ENCODE measurements around the gene MED13L.
A peak's percentile ranks its signal among the peaks of the same experiment; 100 is the strongest.

Gene MED13L

GRCh38 chr12:116127859-116128258, 149.6 kb downstream of the MED13L start:
- DNase-seq (ENCODE audit: low read depth) = no peak

GRCh38 chr12:116126610-116127009, 150.9 kb downstream of the MED13L start:
- DNase-seq (ENCODE audit: low read depth) = peak; percentile 67

- DNase-seq (ENCODE audit: low read depth) = peak; percentile 26
These were observed 151.4 kb downstream of the MED13L start for GRCh38 chr12:116125956-116126566.

GRCh38 chr12:116125084-116125483, 152.4 kb downstream of the MED13L start:
- DNase-seq (ENCODE audit: low read depth) = no peak

GRCh38 chr12:116123451-116124258, 153.8 kb downstream of the MED13L start:
- DNase-seq (ENCODE audit: low read depth) = peak; percentile 74

- DNase-seq (ENCODE audit: low read depth) = no peak
These were observed 154.9 kb downstream of the MED13L start for GRCh38 chr12:116122628-116123027.

- peak; percentile 50 for DNase-seq (ENCODE audit: low read depth)
These were observed 156.0 kb downstream of the MED13L start for GRCh38 chr12:116121453-116121871.

GRCh38 chr12:116116650-116117424, 160.7 kb downstream of the MED13L start:
- DNase-seq (ENCODE audit: low read depth) = peak; percentile 26

GRCh38 chr12:116113398-116114130, 163.9 kb downstream of the MED13L start:
- no peak for DNase-seq (ENCODE audit: low read depth)

GRCh38 chr12:116106870-116107269, 170.6 kb downstream of the MED13L start:
- peak; percentile 17 for DNase-seq (ENCODE audit: low read depth)

GRCh38 chr12:116104167-116104767, 173.2 kb downstream of the MED13L start:
- no peak for DNase-seq (ENCODE audit: low read depth)

GRCh38 chr12:116101991-116102390, 175.5 kb downstream of the MED13L start:
- no peak for DNase-seq (ENCODE audit: low read depth)

- no peak for DNase-seq (ENCODE audit: low read depth)
These were observed 177.7 kb downstream of the MED13L start for GRCh38 chr12:116099652-116100432.

- DNase-seq (ENCODE audit: low read depth) = no peak
These were observed 180.6 kb downstream of the MED13L start for GRCh38 chr12:116096874-116097273.

- no peak for DNase-seq (ENCODE audit: low read depth)
These were observed 183.0 kb downstream of the MED13L start for GRCh38 chr12:116094475-116094874.

- no peak for DNase-seq (ENCODE audit: low read depth)
These were observed 183.6 kb downstream of the MED13L start for GRCh38 chr12:116093915-116094314.

- no peak for DNase-seq (ENCODE audit: low read depth)
These were observed 184.7 kb downstream of the MED13L start for GRCh38 chr12:116092776-116093175.

GRCh38 chr12:116092162-116092561, 185.3 kb downstream of the MED13L start:
- DNase-seq (ENCODE audit: low read depth) = no peak

- no peak for DNase-seq (ENCODE audit: low read depth)
These were observed 185.9 kb downstream of the MED13L start for GRCh38 chr12:116091579-116091978.

GRCh38 chr12:116090516-116090915, 187.0 kb downstream of the MED13L start:
- no peak for DNase-seq (ENCODE audit: low read depth)

- no peak for DNase-seq (ENCODE audit: low read depth)
These were observed 188.4 kb downstream of the MED13L start for GRCh38 chr12:116089080-116089479.
